Raji (cell line): ENCODE measurements around the gene OLFM4.

ENCODE experiments used
- POLR2A ChIP-seq: IDR thresholded peaks from 2 replicates; pipeline ENCODE4 v1.6.1; 2011; ENCODE audit warnings: low read depth, low read length, control low read depth; ENCODE audit not compliant: insufficient read depth

Gene OLFM4

GRCh38 chr13:53005626-53006025 lies 23.0 kb upstream of the OLFM4 start:
- TF ChIP-seq POLR2A = no peak

- TF ChIP-seq POLR2A = no peak
Measured at GRCh38 chr13:53007872-53008271, 20.7 kb upstream of the OLFM4 start.

GRCh38 chr13:53010374-53011105 lies 18.1 kb upstream of the OLFM4 start:
- no peak for TF ChIP-seq POLR2A

GRCh38 chr13:53012707-53013106 lies 15.9 kb upstream of the OLFM4 start:
- TF ChIP-seq POLR2A = no peak

- TF ChIP-seq POLR2A = no peak
Measured at GRCh38 chr13:53013113-53013512, 15.5 kb upstream of the OLFM4 start.

GRCh38 chr13:53014495-53015443 lies 13.8 kb upstream of the OLFM4 start:
- TF ChIP-seq POLR2A = no peak

DNA sequence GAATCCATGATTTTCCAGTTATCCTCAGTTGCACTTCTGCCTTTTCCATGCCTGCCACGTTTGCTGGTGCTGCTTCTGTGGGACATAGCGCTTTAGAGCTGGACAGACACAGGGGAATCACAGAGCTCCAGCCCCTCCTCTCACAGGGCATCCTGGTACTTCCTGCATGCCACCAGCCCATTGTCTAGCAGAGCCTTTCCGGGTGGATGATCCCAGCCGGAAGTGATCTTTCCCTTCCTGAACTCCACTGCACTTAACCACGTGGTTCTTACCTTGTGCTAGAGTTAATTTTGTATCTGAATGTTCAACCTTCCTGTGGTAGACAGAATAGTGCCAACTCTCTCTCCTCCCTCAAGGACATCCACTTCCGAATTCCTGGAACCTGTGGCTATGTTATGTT lies 12.6 kb upstream of the OLFM4 start:
- no peak for TF ChIP-seq POLR2A

- TF ChIP-seq POLR2A = no peak
Measured at GRCh38 chr13:53017433-53017970, 11.1 kb upstream of the OLFM4 start.

GRCh38 chr13:53018690-53019647 lies 9.6 kb upstream of the OLFM4 start:
- no peak for TF ChIP-seq POLR2A

DNA sequence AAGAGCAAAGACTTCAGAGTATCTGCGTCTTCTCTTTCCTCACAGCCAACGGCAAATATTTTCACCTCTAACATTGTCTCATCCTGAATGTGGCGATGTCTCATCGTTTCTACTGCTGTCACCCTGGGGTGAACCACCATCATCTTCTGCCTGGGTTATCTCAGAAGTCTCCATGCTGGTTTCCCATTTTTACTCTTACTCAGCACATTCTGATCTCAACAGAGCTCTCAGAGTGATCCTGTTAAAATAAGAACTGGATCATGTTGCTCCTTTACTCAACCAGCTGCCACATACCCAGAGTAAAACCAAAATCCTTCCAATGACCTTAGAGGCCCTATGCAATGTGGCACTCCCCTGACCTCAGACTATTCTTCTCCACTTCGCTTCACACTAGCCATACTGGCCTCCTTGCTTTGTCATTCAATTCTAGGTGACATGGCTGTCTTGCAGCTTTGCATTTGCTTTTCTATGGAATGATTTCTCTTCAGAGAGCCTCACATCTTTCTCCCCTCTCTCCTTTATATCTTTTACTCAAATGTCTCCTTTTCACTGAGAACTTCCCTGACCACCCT lies 7.8 kb upstream of the OLFM4 start:
- no peak for TF ChIP-seq POLR2A

GRCh38 chr13:53023246-53023645 lies 5.4 kb upstream of the OLFM4 start:
- TF ChIP-seq POLR2A = no peak

- TF ChIP-seq POLR2A = no peak
Measured at GRCh38 chr13:53028063-53028462, 550 bp upstream of the OLFM4 start.

- TF ChIP-seq POLR2A = no peak
Measured at GRCh38 chr13:53032849-53033248, 4.2 kb downstream of the OLFM4 start.

GRCh38 chr13:53038993-53039392 lies 10.4 kb downstream of the OLFM4 start:
- no peak for TF ChIP-seq POLR2A

GRCh38 chr13:53041968-53042516 lies 13.4 kb downstream of the OLFM4 start:
- TF ChIP-seq POLR2A = no peak

- no peak for TF ChIP-seq POLR2A
Measured at GRCh38 chr13:53042877-53043276, 14.3 kb downstream of the OLFM4 start.
